ENCODE results near the gene CFD. TPM values are rescaled to one million over a fixed set of nuclear protein-coding genes. Genes with fewer than 3 reads are reported as not detected.

The CFD gene
- total RNA-seq, 6 experiments from 2014 or later: 0.84 to 1.7 (median 0.98) TPM

DNA sequence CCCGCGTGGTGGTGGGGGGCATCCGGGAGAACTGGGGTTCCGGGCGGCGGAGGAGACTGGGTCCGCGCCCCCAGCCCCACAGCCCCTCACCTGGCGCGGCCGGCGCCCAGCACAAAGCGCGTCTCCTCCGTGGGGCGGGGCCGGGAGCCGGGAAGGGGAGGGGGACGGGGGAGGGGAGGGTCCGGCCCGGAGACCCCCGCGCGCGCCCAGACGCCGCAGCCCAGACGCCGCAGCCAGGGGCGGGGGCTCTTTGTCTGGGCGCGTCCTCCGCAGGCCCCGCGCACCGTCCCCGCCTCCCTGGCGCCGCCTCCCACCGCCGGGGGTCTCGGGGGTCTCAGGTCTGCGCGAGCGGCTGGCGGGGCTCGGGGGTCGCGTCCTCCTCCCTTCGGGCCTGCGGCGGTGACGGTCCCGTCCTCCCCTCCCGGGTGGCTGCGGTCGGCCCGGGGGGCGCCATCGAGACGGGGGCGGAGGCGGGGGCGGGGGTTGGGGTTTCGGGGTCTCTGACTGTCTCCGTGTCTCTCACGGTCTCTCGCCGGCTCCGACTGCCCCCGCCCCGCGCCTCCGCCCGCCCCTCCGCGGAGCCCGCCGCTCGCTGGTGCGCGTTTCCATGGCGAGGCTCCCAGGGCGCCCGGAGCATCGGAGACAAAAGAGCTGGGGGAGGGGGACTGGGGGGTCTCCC, 37.5 kb upstream of the CFD start, which contains the start of gene PLPPR3:
Gene PLPPR3, minus strand, starts transcription at position 131 of the 679 bp plus-strand sequence. CDS start 396 bp downstream, outside the sequence.
- Mint-ChIP-seq H3K4me3 (no peak within 1 kb of the TSS), H3K27me3 (ENCODE audit: insufficient read depth) (peaks cover 3% of the 10 kb centered on the region), H3K36me3 (ENCODE audit: low read depth) (no peaks in the 10 kb centered on the region), H3K27ac (no peak within 1 kb of the TSS), H3K9me3 (no peaks in the 10 kb centered on the region), H3K4me1 (ENCODE audit: low read depth) (peaks cover 6% of the 10 kb centered on the region)
- TF ChIP-seq, protein P1, sequence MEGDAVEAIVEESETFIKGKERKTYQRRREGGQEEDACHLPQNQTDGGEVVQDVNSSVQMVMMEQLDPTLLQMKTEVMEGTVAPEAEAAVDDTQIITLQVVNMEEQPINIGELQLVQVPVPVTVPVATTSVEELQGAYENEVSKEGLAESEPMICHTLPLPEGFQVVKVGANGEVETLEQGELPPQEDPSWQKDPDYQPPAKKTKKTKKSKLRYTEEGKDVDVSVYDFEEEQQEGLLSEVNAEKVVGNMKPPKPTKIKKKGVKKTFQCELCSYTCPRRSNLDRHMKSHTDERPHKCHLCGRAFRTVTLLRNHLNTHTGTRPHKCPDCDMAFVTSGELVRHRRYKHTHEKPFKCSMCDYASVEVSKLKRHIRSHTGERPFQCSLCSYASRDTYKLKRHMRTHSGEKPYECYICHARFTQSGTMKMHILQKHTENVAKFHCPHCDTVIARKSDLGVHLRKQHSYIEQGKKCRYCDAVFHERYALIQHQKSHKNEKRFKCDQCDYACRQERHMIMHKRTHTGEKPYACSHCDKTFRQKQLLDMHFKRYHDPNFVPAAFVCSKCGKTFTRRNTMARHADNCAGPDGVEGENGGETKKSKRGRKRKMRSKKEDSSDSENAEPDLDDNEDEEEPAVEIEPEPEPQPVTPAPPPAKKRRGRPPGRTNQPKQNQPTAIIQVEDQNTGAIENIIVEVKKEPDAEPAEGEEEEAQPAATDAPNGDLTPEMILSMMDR (IDR thresholded peaks at IDR 0.05): no peak
- DNase-seq: no peak

GRCh38 chr19:823565-824121, 35.8 kb upstream of the CFD start:
- Mint-ChIP-seq H3K9me3 (no peaks in the 10 kb centered on the region), H3K36me3 (ENCODE audit: low read depth) (no peaks in the 10 kb centered on the region), H3K27ac (no peak overlapping the region; the same call in 1 of the 2 replicates), H3K27me3 (ENCODE audit: insufficient read depth) (no peaks in the 10 kb centered on the region; the same call in 1 of the 2 replicates), H3K4me1 (ENCODE audit: low read depth) (peaks cover 6% of the 10 kb centered on the region), H3K4me3 (no peak overlapping the region)
- TF ChIP-seq, protein P1 (IDR thresholded peaks at IDR 0.05): no peak
- DNase-seq: no peak

DNA sequence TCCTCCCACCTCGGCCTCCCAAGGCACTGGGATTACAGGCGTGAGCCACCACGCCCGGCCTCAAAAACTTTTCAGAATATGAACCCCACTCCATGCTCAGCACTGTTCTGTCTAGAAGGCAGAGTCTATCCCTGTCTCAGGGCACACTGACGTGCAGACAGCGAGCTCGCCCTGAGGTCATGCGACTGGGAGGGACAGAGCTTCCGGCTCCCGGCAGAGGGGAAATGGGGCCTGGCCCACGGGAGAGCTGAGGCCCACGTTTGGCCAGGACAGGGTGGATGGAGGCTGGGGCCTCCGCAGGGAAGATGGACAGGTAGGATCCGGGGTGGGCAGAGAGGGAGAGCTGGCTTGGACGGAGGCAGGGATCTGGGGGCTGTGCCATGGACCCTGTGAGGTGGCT, 34.6 kb upstream of the CFD start:
- Mint-ChIP-seq H3K9me3 (no peaks in the 10 kb centered on the region), H3K4me1 (ENCODE audit: low read depth) (peaks cover 6% of the 10 kb centered on the region), H3K36me3 (ENCODE audit: low read depth) (no peaks in the 10 kb centered on the region), H3K27ac (no peak overlapping the region), H3K4me3 (no peak overlapping the region), H3K27me3 (ENCODE audit: insufficient read depth) (peaks cover 2% of the 10 kb centered on the region)
- no peak for DNase-seq
- TF ChIP-seq, protein P1 (IDR thresholded peaks at IDR 0.05): no peak

DNA sequence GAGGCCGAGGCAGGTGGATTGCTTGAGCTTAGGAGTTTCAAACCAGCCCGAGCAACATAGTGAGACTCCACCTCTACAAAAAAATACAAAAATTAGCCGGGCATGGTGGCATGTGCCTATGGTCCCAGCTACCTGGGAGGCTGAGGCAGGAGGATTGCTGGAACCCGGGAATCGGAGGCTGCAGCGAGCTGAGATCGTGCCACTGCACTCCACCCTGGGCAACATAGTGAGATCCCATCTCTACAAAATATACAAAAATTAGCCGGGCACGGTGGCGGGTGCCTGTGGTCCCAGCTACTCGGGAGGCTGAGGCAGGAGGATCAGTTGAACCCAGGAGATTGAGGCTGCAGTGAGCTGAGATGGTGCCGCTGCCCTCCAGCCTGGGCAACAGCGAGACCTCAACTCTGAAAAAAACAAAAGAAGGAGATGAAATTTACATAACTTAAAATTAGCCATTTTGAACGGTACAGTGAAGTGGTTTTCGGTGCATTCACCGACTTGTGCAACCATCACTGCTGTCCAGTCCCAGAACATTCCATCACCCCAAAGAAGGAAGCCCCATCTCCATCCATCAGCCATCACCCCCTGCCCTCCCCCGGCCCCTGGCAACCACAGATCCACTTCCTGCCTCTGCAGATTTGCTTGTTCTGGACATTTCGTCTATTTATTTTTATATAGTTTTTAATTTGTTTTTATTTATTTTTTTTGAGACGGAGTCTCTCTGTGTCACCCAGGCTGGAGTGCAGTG, 33.4 kb upstream of the CFD start:
- H3K27me3 Mint-ChIP-seq (ENCODE audit: insufficient read depth): peaks cover 2% of the 10 kb centered on the region
- DNase-seq: no peak
- H3K4me1 Mint-ChIP-seq (ENCODE audit: low read depth): peaks cover 6% of the 10 kb centered on the region
- no peak overlapping the region for H3K4me3 Mint-ChIP-seq
- TF ChIP-seq, protein P1 (IDR thresholded peaks at IDR 0.05): no peak
- no peaks in the 10 kb centered on the region for H3K36me3 Mint-ChIP-seq (ENCODE audit: low read depth)
- H3K27ac Mint-ChIP-seq: no peak overlapping the region
- no peaks in the 10 kb centered on the region for H3K9me3 Mint-ChIP-seq

- no peak overlapping the region for H3K4me3 Mint-ChIP-seq
- peaks cover 6% of the 10 kb centered on the region for H3K4me1 Mint-ChIP-seq (ENCODE audit: low read depth)
- no peak overlapping the region for H3K27ac Mint-ChIP-seq
- no peaks in the 10 kb centered on the region for H3K36me3 Mint-ChIP-seq (ENCODE audit: low read depth)
- TF ChIP-seq, protein P1 (IDR thresholded peaks at IDR 0.05): no peak
- H3K27me3 Mint-ChIP-seq (ENCODE audit: insufficient read depth): peaks cover 2% of the 10 kb centered on the region
- no peak for DNase-seq
- H3K9me3 Mint-ChIP-seq: no peaks in the 10 kb centered on the region
Observed at GRCh38 chr19:827314-827709, 32.2 kb upstream of the CFD start.
